ENCODE measurements around the gene OR5D16.
"Not testable (repeated sequence)": the region's sequence is repeated elsewhere in the genome, so short reads cannot be mapped to it uniquely, and the experiment has no call there.

Gene OR5D16

DNA sequence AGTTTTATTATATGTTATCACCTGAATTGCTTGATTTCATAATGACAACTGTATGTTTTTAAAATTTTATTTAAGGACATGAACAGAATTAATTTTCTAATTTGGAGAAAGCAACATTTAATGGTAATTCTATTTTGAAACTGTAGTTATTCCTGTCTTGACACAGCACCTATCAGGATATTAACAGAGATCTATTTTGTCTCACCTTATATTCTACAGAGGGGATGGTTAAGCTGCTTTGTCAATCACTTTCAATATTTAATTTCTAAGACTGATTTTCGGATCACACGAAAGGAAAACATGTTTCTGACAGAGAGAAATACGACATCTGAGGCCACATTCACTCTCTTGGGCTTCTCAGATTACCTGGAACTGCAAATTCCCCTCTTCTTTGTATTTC, at the start of gene OR5D16:
TSS of gene OR5D16 (plus strand) at position 301 of the 400 bp plus-strand sequence. CDS start at position 301, 0 bp downstream.
- no peak for DNase-seq

DNA sequence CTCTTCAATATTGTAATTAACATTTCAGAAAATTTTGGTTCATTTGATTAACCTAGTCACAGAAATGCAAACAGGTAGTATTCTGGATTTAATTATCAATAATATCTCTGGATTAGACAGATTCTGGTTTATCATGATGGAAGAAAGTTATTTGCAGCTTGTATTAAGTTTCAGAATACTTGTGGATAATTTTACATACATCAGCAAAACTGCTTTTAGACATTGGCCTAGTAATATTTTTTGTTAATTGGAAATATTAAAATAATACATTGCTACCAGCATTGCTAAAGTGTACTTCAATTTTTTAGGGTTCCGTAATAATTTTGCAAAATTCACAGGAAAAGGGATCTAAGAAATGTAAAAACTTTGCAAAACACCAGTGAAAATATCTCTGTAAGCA, 46.9 kb upstream of the OR5D16 start:
- no peak for DNase-seq

- no peak for DNase-seq
Measured at GRCh38 chr11:55793321-55793720, 45.2 kb upstream of the OR5D16 start.

- no peak for DNase-seq
Measured at GRCh38 chr11:55795256-55795655, 43.3 kb upstream of the OR5D16 start, which contains the start of gene OR5D14. Gene OR5D14 (plus strand): TSS chr11:55795556. CDS start chr11:55795556, 0 bp downstream.

- DNase-seq = no peak
Measured at GRCh38 chr11:55806248-55806647, 32.3 kb upstream of the OR5D16 start.

DNA sequence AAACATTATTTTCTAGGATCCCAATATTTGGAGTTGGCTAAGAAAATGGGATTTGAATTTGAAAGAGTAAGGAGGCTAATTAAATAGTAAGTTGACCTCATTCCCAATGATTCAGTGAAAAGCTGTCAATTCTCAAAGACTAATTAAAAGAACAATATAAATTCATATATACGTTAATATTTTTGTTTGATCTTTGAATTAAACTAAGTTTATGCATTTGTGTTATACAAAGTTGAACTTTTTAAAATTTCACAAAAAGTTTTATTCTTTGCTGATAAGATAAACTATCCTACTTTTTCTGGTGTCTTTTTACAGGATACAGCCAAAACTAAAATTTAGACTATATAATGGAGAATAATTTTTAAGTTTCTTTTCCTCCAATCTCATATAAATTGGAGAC, 27.5 kb upstream of the OR5D16 start, which contains the start of gene OR5L1:
TSS of gene OR5L1 (plus strand) at position 301 of the 400 bp plus-strand sequence. CDS start 100 bp downstream, outside the sequence.
- no peak for DNase-seq

DNA sequence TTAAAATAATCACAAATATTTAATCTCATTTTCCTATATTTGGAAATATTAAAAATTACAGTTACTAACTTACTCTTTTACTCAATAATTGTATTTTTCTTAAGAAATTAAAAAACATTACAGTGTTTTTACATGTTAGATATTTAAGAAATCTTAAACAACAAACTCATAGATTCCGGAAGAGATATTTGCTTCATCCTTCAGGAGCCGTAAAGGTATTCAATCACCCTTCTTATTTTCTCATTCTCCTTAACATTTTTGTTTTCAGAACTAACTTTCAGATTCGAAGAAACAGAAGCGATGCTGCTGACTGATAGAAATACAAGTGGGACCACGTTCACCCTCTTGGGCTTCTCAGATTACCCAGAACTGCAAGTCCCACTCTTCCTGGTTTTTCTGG, 19.2 kb upstream of the OR5D16 start, which contains the start of gene OR5D18:
TSS of gene OR5D18 (plus strand) at position 301 of the 400 bp plus-strand sequence. CDS start at position 301, 0 bp downstream.
- no peak for DNase-seq

DNA sequence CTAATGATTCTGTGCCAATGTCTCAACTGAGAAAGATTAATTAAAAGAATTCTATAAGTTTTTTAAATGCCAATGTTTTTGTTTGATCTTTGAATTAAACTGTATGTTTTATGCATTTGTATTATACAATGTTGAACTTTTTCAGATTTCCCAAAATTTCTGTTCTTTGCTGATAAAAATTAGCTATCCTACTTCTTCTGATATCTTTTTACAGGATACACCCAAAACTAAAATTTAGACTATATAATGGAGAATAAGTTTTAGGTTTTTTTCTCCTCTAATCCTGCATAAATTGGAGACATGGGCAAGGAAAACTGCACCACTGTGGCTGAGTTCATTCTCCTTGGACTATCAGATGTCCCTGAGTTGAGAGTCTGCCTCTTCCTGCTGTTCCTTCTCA, 11.6 kb upstream of the OR5D16 start, which contains the start of gene OR5L2:
TSS of gene OR5L2 (plus strand) at position 301 of the 400 bp plus-strand sequence. CDS start at position 301, 0 bp downstream.
- no peak for DNase-seq

DNA sequence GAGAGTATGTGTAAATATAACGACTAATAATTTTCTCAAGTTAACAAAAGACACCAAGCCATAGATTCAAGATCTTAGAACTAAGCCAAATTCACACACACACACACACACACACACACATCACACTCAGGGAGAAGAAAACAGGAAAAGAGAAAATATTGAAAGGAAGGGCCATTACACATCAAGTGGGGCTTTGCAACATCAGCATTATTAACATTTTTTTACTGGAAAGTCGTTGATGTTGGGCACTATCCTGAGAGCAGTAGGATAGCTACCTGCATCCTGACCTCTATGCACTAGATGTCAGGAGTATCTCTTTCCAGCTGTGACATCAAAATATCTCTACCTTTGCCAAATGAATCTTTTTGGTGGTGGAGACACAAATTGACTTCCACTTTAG, 8.9 kb downstream of the OR5D16 start:
- no peak for DNase-seq

- no peak for DNase-seq
Measured at GRCh38 chr11:55849037-55849436, 10.5 kb downstream of the OR5D16 start.

DNA sequence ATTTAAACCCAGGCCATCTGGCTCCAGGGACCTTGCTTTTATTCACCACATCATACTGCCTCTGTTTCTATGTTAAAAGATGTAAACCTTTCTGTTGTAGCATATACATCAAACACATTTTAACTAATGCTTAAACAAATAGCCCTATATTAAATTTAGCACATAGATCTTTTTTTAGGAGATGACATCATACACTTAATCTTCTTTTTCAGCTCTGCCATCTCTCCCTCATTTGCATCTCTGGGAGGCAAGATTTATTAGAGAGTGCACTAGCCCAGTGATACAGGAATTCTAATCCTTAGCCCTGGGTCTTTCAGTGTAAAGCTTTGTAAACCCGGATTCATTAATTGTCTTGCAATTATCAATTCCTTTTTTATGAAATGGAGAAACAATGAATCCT, 13.6 kb downstream of the OR5D16 start:
- DNase-seq = no peak

DNA sequence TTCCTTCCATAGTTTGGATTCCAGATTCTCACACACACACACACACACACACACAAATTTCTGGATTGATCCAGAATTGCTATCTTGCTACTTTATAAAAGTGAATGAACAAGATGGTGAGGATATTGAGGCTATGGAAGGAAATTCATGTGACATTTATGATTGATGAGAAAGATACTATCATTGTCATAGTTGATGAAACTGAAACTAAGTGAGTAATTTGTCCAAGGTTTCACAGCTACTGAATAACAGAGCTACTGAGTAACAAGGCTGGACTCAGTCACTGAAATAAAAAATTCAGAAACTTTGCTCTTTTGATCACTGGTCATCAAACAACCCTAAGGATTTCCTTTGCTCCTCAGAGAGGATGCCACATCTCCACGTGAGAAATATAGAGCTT, 16.2 kb downstream of the OR5D16 start:
- no peak for DNase-seq

DNA sequence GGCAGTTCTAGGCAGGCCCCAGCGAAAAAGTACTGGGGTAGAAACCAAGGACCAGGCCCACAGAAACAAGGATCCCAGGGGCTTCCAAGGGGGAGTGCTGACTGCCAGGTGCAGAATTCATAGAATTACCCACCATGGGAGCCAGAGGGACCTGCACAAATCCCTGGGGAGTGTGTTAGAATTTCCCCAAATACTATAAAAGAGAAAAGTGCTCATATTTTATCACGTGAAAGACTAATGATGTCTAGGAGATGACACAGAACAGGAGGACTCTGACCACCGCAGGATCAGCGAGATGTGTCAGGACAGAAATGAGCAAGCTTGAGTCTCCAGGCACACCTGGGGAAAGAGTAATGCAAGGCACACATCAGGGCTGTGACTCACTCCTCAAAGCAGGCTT, 28.8 kb downstream of the OR5D16 start:
- not testable (repeated sequence) for DNase-seq

- DNase-seq = not testable (repeated sequence)
Measured at GRCh38 chr11:55872731-55873130, 34.2 kb downstream of the OR5D16 start.

DNA sequence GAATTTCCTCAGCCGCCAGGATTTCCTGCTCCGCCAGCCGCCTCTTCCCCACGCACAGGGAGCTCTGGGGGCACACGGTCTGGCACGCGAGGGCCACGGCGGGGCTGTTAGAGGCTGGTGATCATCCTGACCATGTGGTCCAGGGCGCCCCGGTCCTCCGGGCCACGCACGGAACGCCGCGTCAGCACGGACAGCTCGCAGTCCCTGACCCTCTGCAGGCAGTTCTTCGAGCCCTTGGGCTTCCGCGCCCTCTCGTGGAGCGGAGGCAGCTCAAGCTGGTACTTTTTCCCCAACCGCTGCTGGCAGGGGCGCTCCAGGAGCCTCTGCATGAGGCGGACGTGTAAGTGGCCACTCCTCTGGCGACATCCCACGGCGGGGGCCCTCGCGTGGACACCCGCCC, 34.6 kb downstream of the OR5D16 start:
- not testable (repeated sequence) for DNase-seq

GRCh38 chr11:55882997-55883396, 44.4 kb downstream of the OR5D16 start, which contains the start of gene TRIM51:
Gene TRIM51 (plus strand): TSS chr11:55883297. CDS start chr11:55885429, 2,132 bp downstream.
- not testable (repeated sequence) for DNase-seq

DNA sequence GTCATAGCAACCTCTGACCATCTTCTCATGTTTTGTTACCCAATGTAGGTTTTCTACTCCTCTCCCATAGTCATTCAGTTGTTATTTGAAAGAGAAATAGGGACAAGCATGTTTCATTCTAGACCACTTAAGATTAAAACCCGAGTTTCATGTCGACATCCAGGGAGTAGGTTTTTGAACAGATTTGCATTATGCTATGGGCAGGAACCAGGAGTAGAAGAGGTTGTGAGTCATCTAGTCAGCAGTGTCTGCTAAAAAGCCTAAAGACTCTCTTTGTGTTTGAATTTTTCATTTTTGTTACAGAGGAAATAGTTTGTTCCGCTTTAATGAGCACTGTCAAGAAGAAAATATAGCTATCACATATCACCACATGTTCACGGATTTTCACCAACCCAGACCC, 46.4 kb downstream of the OR5D16 start:
- not testable (repeated sequence) for DNase-seq

GRCh38 chr11:55885481-55885880, 46.9 kb downstream of the OR5D16 start:
- DNase-seq = not testable (repeated sequence)
